ENCODE data around the gene GCSAM.

GRCh38 chr3:112095731-112096130 lies 37.3 kb downstream of the GCSAM start:
- no peak for TF ChIP-seq POLR2A (IDR thresholded peaks at IDR 0.05; ENCODE audit: low read depth, low read length)
- TF ChIP-seq, protein P1, sequence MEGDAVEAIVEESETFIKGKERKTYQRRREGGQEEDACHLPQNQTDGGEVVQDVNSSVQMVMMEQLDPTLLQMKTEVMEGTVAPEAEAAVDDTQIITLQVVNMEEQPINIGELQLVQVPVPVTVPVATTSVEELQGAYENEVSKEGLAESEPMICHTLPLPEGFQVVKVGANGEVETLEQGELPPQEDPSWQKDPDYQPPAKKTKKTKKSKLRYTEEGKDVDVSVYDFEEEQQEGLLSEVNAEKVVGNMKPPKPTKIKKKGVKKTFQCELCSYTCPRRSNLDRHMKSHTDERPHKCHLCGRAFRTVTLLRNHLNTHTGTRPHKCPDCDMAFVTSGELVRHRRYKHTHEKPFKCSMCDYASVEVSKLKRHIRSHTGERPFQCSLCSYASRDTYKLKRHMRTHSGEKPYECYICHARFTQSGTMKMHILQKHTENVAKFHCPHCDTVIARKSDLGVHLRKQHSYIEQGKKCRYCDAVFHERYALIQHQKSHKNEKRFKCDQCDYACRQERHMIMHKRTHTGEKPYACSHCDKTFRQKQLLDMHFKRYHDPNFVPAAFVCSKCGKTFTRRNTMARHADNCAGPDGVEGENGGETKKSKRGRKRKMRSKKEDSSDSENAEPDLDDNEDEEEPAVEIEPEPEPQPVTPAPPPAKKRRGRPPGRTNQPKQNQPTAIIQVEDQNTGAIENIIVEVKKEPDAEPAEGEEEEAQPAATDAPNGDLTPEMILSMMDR (IDR thresholded peaks at IDR 0.05; ENCODE audit: extremely low read depth in 1 of 2, insufficient read depth in 1 of 2, low read depth in 1 of 2, low read length in 2 of 2), result no peak

All from endothelial cell of umbilical vein (primary cell).